GM23338 (cell line): ENCODE results near the gene CHCT1. TPM values are rescaled to one million over a fixed set of nuclear protein-coding genes. Genes with fewer than 3 reads are reported as not detected.

Experiments used
- ATAC-seq: fragments of 200-7000 bp; cut with Tn5 transposase; 3 replicates; pipeline ENCODE4 v1.9.1; 2020
- DNase-seq: peaks from one replicate; pipeline ENCODE4 v3.0.0-alpha.2; 2015; ENCODE audit warnings: low spot score
- H2AFZ ChIP-seq: fragments of 200-600 bp; sonication (generic); 2 replicates; pipeline ENCODE4 v1.8.0; 2016; ENCODE audit warnings: antibody characterized with exemption, mild to moderate bottlenecking, moderate library complexity
- H3F3A ChIP-seq: fragments of 200-600 bp; sonication (generic); replicated peaks from 2 replicates; pipeline ENCODE4 v1.8.0; 2017; ENCODE audit warnings: antibody characterized with exemption, mixed run types, low read depth
- H3K27ac ChIP-seq: fragments of 200-600 bp; sonication (generic); 2 replicates; pipeline ENCODE4 v1.6.1; 2016; ENCODE audit warnings: low read depth
- H3K27me3 ChIP-seq: fragments of 200-600 bp; sonication (generic); 2 replicates; pipeline ENCODE4 v1.8.0; 2016; ENCODE audit warnings: mild to moderate bottlenecking, mixed run types, moderate library complexity; ENCODE audit not compliant: insufficient read depth
- H3K36me3 ChIP-seq: fragments of 200-600 bp; sonication (generic); 2 replicates; pipeline ENCODE4 v1.8.0; 2016; ENCODE audit warnings: mild to moderate bottlenecking; ENCODE audit not compliant: insufficient read depth
- H3K4me1 ChIP-seq: fragments of 200-600 bp; sonication (generic); 2 replicates; pipeline ENCODE4 v1.8.0; 2016; ENCODE audit warnings: mild to moderate bottlenecking, moderate library complexity; ENCODE audit not compliant: insufficient read depth
- H3K4me2 ChIP-seq: fragments of 200-600 bp; sonication (generic); 2 replicates; pipeline ENCODE4 v1.7.1; 2017; ENCODE audit warnings: mixed run types
- H3K4me3 ChIP-seq: fragments of 200-600 bp; sonication (generic); 2 replicates; pipeline ENCODE4 v1.6.1; 2016; ENCODE audit warnings: mixed run types
- H3K79me2 ChIP-seq: fragments of 200-600 bp; sonication (generic); replicated peaks from 2 replicates; pipeline ENCODE4 v1.8.0; 2017; ENCODE audit warnings: mild to moderate bottlenecking; ENCODE audit not compliant: insufficient read depth
- H3K9me2 ChIP-seq: fragments of 200-600 bp; sonication (generic); 2 replicates; pipeline ENCODE4 v1.8.0; 2017; ENCODE audit not compliant: insufficient read depth
- H4K20me1 ChIP-seq: fragments of 200-600 bp; sonication (generic); replicated peaks from 2 replicates; pipeline ENCODE4 v1.8.0; 2017; ENCODE audit warnings: mild to moderate bottlenecking; ENCODE audit not compliant: insufficient read depth
- H3K27ac Mint-ChIP-seq: 2 replicates; pipeline ENCODE4 v1.8.0; 2020; ENCODE audit warnings: inconsistent platforms, mild to moderate bottlenecking, moderate library complexity, mixed read lengths
- H3K27me3 Mint-ChIP-seq: 3 replicates; pipeline ENCODE4 v1.8.0; 2022; ENCODE audit warnings: low read depth, mild to moderate bottlenecking, moderate library complexity, mixed read lengths, inconsistent platforms; ENCODE audit not compliant: insufficient read depth, poor library complexity
- H3K36me3 Mint-ChIP-seq: 3 replicates; pipeline ENCODE4 v1.8.0; 2021; ENCODE audit warnings: low read depth, mild to moderate bottlenecking, inconsistent platforms, moderate library complexity, mixed read lengths
- H3K4me1 Mint-ChIP-seq: 3 replicates; pipeline ENCODE4 v1.8.0; 2020; ENCODE audit warnings: mild to moderate bottlenecking, inconsistent platforms, mixed read lengths
- H3K4me3 Mint-ChIP-seq: 3 replicates; pipeline ENCODE4 v1.8.0; 2021; ENCODE audit warnings: moderate library complexity, mild to moderate bottlenecking, inconsistent platforms, mixed read lengths
- H3K9me3 Mint-ChIP-seq: 3 replicates; pipeline ENCODE4 v1.8.0; 2020; ENCODE audit warnings: moderate library complexity, mild to moderate bottlenecking, inconsistent platforms, mixed read lengths
- CTCF ChIP-seq, 2 experiments: fragments of 200-600 bp in 1 of 2; sonication (generic) in 1 of 2; conservative IDR thresholded peaks; 2 replicates each; pipeline versions ENCODE4 v1.5.1 to v1.6.1; 2016 to 2017; ENCODE audit warnings: antibody characterized with exemption in 2 of 2, low read depth in 2 of 2, mild to moderate bottlenecking in 2 of 2, moderate library complexity in 1 of 2
- ETS1 ChIP-seq: IDR thresholded peaks from 2 replicates; pipeline ENCODE4 v1.6.1; 2016; ENCODE audit warnings: antibody characterized with exemption
- EZH2 ChIP-seq: fragments of 200-600 bp; sonication (generic); IDR thresholded peaks from one replicate; pipeline ENCODE4 v1.8.0; 2017; ENCODE audit warnings: antibody characterized with exemption, mild to moderate bottlenecking, low read depth; ENCODE audit not compliant: unreplicated experiment
- JUNB ChIP-seq: IDR thresholded peaks from one replicate; pipeline ENCODE4 v1.6.1; 2016; ENCODE audit warnings: antibody characterized with exemption; ENCODE audit not compliant: unreplicated experiment
- STAT1 ChIP-seq: IDR thresholded peaks from one replicate; pipeline ENCODE4 v1.6.1; 2016; ENCODE audit warnings: antibody characterized with exemption; ENCODE audit not compliant: unreplicated experiment
- ZNF114 ChIP-seq: fragments of 250-450 bp; sonication (Bioruptor Pico); IDR thresholded peaks from 2 replicates; pipeline ENCODE4 v1.5.0; 2020; ENCODE audit warnings: mild to moderate bottlenecking, moderate library complexity
- ZNF462 ChIP-seq: fragments of 250-450 bp; sonication (Bioruptor Pico); IDR thresholded peaks from 2 replicates; pipeline ENCODE4 v1.5.0; 2020; ENCODE audit warnings: mild to moderate bottlenecking, moderate library complexity
- polyA plus RNA-seq: library from polyadenylated mRNA; unstranded; fragments of >200 nt; fragmentation: Nextera tagmentation; extraction: Ambion mirVana; gene quantifications from 2 replicates; pipeline ENCODE4 v1.2.1, GENCODE V29; 2016
- total RNA-seq: library from RNA; depleted of rRNA; stranded (reverse); fragments of >200 nt; shearing (Covaris generic); gene quantifications from 2 replicates; pipeline ENCODE4 v1.2.3, GENCODE V29; 2014

Gene CHCT1
- total and polyA plus RNA-seq, 2 experiments from 2014 or later = 0.61 TPM; not detected in 1

GRCh38 chr17:60383379-60383778 is 38.9 kb upstream of the CHCT1 start:
- no peaks in the 10 kb centered on the region for H3K36me3 ChIP-seq
- no peak for TF ChIP-seq CTCF (conservative IDR thresholded peaks at IDR 0.05; ENCODE audit: low read depth in 2 of 2)
- TF ChIP-seq STAT1 = no peak
- no peak for TF ChIP-seq ETS1
- TF ChIP-seq EZH2 = no peak
- no peak for TF ChIP-seq ZNF114
- no peak for TF ChIP-seq JUNB
- TF ChIP-seq ZNF462 (CRISPR knock-in tag) = no peak
- DNase-seq = no peak
- H3K79me2 ChIP-seq = peaks cover 95% of the 10 kb centered on the region
- peak overlapping the region; percentile 85 for H3K4me2 ChIP-seq
- peak overlapping the region; percentile 57 for H3K27ac Mint-ChIP-seq
- peak overlapping the region; percentile 100; the same call in 1 of the 2 replicates for H3K27ac ChIP-seq
- no peaks in the 10 kb centered on the region for H3K9me3 Mint-ChIP-seq
- H3K4me1 Mint-ChIP-seq = peaks cover 59% of the 10 kb centered on the region
- ATAC-seq = no peak
- peaks cover 9% of the 10 kb centered on the region; the same call in 2 of the 3 replicates for H3K36me3 Mint-ChIP-seq
- no peak overlapping the region for H3K4me3 ChIP-seq
- H3K27me3 ChIP-seq = no peaks in the 10 kb centered on the region
- no peak overlapping the region for H3K4me3 Mint-ChIP-seq
- peaks cover 6% of the 10 kb centered on the region; the same call in 1 of the 2 replicates for H3F3A ChIP-seq
- H3K27me3 Mint-ChIP-seq = peaks cover 5% of the 10 kb centered on the region
- no peaks in the 10 kb centered on the region for H3K9me2 ChIP-seq
- no peak overlapping the region for H2AFZ ChIP-seq
- peaks cover 57% of the 10 kb centered on the region for H3K4me1 ChIP-seq
- 0 out of 2 replicates have a peak, but pooled peaks cover 2% of the 10 kb centered on the region for H4K20me1 ChIP-seq
